Prostate gland (tissue), 2 donors: Measurements from ENCODE around the gene EEFSEC. TPM values are rescaled to one million over a fixed set of nuclear protein-coding genes. Genes with fewer than 3 reads are reported as not detected.

Source experiments
- DNase-seq: peaks from one replicate; pipeline ENCODE4 v3.0.0-alpha.2; 2019; ENCODE audit warnings: low spot score
- H3K27ac ChIP-seq, 2 donors: fragments of 200-600 bp; sonication (generic); 2 replicates each; pipeline ENCODE4 v1.5.1; 2017 to 2019
- H3K27me3 ChIP-seq: fragments of 200-600 bp; sonication (generic); replicated peaks from 2 replicates; pipeline ENCODE4 v1.5.1; 2019; ENCODE audit not compliant: insufficient read depth
- H3K36me3 ChIP-seq, 2 donors: fragments of 200-600 bp; sonication (generic); 1 replicate in 1 of 2; 2 replicates in 1 of 2; pipeline versions ENCODE4 v1.5.1 to v1.8.1; 2017 to 2019
- H3K4me1 ChIP-seq: fragments of 200-600 bp; sonication (generic); replicated peaks from 2 replicates; pipeline ENCODE4 v1.5.1; 2019
- H3K4me3 ChIP-seq, 2 donors: fragments of 200-600 bp; sonication (generic); 2 replicates each; pipeline ENCODE4 v1.5.1; 2017 to 2019
- H3K9me3 ChIP-seq: fragments of 200-600 bp; sonication (generic); 2 replicates; pipeline ENCODE4 v1.5.1; 2017
- POLR2A ChIP-seq: fragments of 450-650 bp; IDR thresholded peaks from one replicate; pipeline ENCODE4 v1.6.1; 2016; ENCODE audit warnings: antibody characterized with exemption, mild to moderate bottlenecking
- POLR2AphosphoS5 ChIP-seq: sonication (generic); formaldehyde crosslinking; IDR thresholded peaks from one replicate; pipeline ENCODE4 v1.6.1; 2017; ENCODE audit warnings: antibody characterized with exemption
- WGBS: methylation state at CpG from one replicate; pipeline ENCODE4 v1.1.5; 2018; 5-methylcytosine and 5-hydroxymethylcytosine counted together
- intact Hi-C: fragments of 100-400 bp; cut with DNase I; formaldehyde crosslinking; loops from one replicate; pipeline ENCODE4 v1.14.2; 2022
- total RNA-seq, 2 donors: library from RNA; depleted of rRNA; stranded (reverse); fragments of >200 nt; gene quantifications; one replicate each; pipeline ENCODE4 v1.1.0, GENCODE V29; 2016
- TF ChIP-seq, protein P1 (sequence below), 4 experiments: fragments of 200-600 bp in 2 of 4; fragments of 450-650 bp in 2 of 4; sonication (generic) in 2 of 4; IDR thresholded peaks; 1 replicate in 3 of 4; 2 replicates in 1 of 4; pipeline ENCODE4 v1.5.1; 2016 to 2019; ENCODE audit warnings: antibody characterized with exemption in 4 of 4, mild to moderate bottlenecking in 2 of 4, moderate library complexity in 2 of 4

EEFSEC gene
- total RNA-seq, 2 donors from 2014 or later: 24.7 to 26.1 TPM

DNA sequence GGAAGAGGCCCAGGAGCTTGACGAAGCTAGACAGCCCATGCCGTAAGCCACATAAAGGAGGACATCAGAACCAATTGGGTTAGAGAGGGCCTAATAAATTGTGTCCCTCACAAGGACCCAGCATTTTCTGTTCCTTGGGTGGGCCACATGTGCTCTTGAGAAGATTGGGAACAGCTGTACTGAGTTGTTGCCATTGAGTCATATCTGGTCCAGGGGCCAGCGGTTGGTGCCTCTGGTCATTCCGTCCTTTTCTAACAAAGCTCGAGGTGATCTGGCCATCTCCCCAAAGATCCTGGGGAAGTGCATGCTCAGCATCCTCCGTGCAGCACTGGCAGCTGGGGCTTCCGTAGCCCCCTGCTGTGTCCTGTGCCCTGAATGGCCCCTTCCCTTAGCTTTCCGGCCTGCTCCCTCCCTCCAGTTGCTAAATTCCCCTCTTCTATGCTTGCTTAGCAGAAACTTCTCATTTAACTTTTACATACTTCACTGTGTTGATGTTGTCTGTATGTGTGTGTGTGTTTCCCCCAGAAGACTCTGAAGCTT, 73.0 kb downstream of the EEFSEC start:
- TF ChIP-seq POLR2A (no peak), POLR2AphosphoS5 (no peak)
- TF ChIP-seq, protein P1, sequence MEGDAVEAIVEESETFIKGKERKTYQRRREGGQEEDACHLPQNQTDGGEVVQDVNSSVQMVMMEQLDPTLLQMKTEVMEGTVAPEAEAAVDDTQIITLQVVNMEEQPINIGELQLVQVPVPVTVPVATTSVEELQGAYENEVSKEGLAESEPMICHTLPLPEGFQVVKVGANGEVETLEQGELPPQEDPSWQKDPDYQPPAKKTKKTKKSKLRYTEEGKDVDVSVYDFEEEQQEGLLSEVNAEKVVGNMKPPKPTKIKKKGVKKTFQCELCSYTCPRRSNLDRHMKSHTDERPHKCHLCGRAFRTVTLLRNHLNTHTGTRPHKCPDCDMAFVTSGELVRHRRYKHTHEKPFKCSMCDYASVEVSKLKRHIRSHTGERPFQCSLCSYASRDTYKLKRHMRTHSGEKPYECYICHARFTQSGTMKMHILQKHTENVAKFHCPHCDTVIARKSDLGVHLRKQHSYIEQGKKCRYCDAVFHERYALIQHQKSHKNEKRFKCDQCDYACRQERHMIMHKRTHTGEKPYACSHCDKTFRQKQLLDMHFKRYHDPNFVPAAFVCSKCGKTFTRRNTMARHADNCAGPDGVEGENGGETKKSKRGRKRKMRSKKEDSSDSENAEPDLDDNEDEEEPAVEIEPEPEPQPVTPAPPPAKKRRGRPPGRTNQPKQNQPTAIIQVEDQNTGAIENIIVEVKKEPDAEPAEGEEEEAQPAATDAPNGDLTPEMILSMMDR (IDR thresholded peaks at IDR 0.05): no peak
- DNase-seq: no peak
- no peak overlapping the region for H3K4me3 ChIP-seq
- no peaks in the 10 kb centered on the region for H3K36me3 ChIP-seq
- 68% methylated on average over 8 of the region's 8 CpGs for WGBS
- H3K9me3 ChIP-seq: no peaks in the 10 kb centered on the region
- peaks cover 4% of the 10 kb centered on the region for H3K4me1 ChIP-seq
- H3K27ac ChIP-seq: no peak overlapping the region
- no peaks in the 10 kb centered on the region for H3K27me3 ChIP-seq
- intact Hi-C loops: loop anchor here (5.0 kb wide), 1 partner anchor 271 kb away; no protein-coding TSS in a partner anchor

DNA sequence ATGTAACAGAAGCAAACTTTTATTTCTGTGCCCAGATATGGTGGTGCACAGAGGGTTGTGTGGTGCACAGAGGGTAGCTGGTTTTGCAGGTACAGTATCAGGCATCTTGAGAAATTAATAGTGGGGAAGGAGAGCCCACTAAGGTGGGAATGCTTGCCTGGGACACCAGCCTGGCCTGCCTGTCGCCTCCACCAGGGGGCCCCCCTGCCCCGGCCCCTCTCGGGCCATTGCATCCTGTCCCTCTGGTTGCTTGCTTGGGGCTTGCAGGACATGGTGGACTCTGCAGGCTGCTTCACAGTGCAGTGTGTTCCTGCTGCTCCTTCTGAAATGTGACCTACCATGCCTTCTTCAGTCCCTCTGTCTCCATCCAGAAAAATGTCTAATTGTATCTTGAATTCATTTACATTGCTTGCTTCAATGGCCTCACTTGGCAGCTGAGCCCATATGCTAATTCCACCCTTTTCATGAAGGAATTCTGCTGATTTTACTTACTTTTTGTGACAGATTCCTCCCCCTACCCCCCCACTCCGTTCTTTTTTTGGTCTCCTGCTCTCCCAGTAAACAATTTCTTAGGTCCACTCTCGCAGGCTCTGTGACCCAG, 73.6 kb downstream of the EEFSEC start:
- TF ChIP-seq, protein P1 (IDR thresholded peaks at IDR 0.05): peak in 3 of 4 experiments; percentile 30 to 53 (median 42)
- TF ChIP-seq POLR2AphosphoS5: no peak
- TF ChIP-seq POLR2A: no peak
- H3K4me3 ChIP-seq: no peak overlapping the region
- no peaks in the 10 kb centered on the region for H3K27me3 ChIP-seq
- DNase-seq: no peak
- no peaks in the 10 kb centered on the region for H3K9me3 ChIP-seq
- H3K4me1 ChIP-seq: peaks cover 4% of the 10 kb centered on the region
- 54% methylated on average over 5 of the region's 5 CpGs for WGBS
- H3K36me3 ChIP-seq: no peaks in the 10 kb centered on the region
- H3K27ac ChIP-seq: no peak overlapping the region
- intact Hi-C loops: loop anchor here (5.0 kb wide), 1 partner anchor 270 kb away; no protein-coding TSS in a partner anchor

- no peak overlapping the region for H3K27ac ChIP-seq
- 92% methylated on average over 4 of the region's 4 CpGs for WGBS
- H3K4me3 ChIP-seq: no peak overlapping the region
- no peaks in the 10 kb centered on the region for H3K27me3 ChIP-seq
- H3K4me1 ChIP-seq: peaks cover 4% of the 10 kb centered on the region
- H3K9me3 ChIP-seq: no peaks in the 10 kb centered on the region
- H3K36me3 ChIP-seq: no peaks in the 10 kb centered on the region
- intact Hi-C loops: loop anchor here (5.0 kb wide), 1 partner anchor 270 kb away; no protein-coding TSS in a partner anchor
- DNase-seq: no peak
- TF ChIP-seq, protein P1 (IDR thresholded peaks at IDR 0.05): no peak
- TF ChIP-seq POLR2AphosphoS5 (no peak), POLR2A (no peak)
These were observed 74.2 kb downstream of the EEFSEC start for GRCh38 chr3:128227507-128227906.

DNA sequence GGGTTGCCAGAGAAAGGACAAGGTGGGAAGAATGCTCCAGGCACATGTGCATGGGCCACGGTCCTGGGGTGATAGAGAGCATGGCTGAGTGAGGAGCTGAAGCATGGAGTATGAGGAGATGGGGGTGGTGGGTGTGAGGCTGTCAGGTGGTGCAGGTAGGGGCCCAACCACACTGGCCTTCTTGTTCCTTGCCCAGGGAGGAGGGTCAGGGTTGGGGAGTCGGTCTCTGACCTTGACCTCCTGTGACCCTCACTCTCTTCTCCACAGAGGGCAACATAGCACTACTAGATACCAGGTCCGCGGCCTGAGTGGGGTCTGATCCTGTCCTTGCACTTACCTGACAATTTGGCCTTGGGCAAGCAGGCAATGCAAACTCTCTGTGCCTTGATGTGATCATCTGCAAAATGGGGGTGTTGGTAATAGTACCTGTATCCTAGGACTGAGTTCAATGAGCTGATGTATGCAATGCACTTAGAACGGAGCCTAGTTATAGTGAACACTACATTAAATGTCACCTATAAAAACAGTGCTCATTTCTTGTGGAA, 75.2 kb downstream of the EEFSEC start:
- Histone ChIP-seq H3K36me3 (no peaks in the 10 kb centered on the region), H3K4me1 (peaks cover 4% of the 10 kb centered on the region), H3K27me3 (no peaks in the 10 kb centered on the region), H3K4me3 (no peak overlapping the region), H3K9me3 (no peaks in the 10 kb centered on the region), H3K27ac (no peak overlapping the region)
- WGBS: 95% methylated on average over 5 of the region's 5 CpGs
- intact Hi-C loops: loop anchor here (5.0 kb wide), 1 partner anchor 269 kb away; no protein-coding TSS in a partner anchor
- DNase-seq: no peak
- TF ChIP-seq POLR2AphosphoS5: no peak
- no peak for TF ChIP-seq POLR2A
- TF ChIP-seq, protein P1 (IDR thresholded peaks at IDR 0.05): no peak
